GM21619 (cell line): ENCODE measurements around the gene POLR3E.
"Not testable (repeated sequence)": the region's sequence is repeated elsewhere in the genome, so short reads cannot be mapped to it uniquely, and the experiment has no call there.

Experiments used
- ATAC-seq: cut with Tn5 transposase; IDR thresholded peaks from one replicate; pipeline ENCODE4 v1.9.1; 2021; ENCODE audit not compliant: unreplicated experiment

POLR3E gene

DNA sequence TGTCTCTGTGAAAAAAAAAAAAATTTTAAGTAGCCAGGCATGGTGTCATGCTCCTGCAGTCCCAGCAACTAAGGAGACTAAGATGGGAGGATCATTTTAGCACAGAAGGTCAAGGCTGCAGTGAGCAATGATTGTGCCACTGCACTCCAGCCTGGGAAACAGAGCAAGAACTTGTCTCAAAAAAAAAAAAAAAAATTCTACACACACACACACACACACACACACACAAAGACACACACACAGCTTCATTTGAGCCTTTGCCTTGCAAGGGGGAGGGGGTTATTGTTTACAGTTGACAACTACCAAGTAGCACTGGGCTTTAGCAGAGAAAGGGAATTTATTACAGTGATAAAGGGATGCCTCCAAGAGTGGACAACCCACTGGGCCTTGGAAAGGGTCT, 4.9 kb upstream of the POLR3E start:
- no peak for ATAC-seq

GRCh38 chr16:22293137-22294106, 3.8 kb upstream of the POLR3E start:
- ATAC-seq, result no peak

DNA sequence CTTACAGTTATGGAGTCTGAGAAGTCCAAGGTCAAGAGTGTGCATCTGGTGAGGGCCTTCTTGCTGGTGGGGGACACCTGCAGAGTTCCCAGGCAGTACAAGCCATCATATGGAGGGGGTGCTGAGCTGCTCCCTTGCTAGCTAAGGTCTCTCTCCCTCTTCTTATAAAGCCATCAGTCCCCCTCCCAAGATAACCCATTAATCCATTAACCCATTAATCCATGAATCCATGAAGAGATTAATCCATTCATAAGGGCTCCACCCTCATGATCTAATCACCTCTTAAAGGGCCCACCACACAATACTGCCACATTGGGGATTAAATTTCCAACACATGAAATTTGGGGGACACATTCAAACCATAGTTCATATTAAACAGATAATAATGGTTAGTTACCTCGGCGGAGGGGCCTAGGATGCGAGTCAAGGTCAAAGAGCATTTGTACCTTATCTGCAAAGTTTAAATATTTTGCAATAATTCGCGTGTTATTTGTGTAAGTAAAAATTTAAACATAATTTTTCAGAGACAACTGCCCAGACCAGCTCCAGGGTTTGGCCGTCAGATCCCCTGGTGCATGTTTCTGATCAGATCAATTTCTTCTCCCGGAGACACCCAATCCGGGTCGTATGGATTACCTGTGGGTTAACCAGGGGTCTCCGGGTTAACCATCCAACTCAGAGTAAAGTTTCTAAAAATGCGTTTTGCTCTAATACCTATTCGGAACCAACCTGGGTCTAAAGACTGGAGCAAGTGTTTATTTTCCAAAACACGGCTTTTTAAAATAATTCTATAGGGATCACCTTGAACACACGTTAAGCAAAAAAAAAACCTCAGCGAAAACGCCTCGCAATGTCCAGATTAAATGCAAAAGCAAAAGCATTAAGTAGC, 740 bp upstream of the POLR3E start:
- ATAC-seq, result no peak

- ATAC-seq, result peak; percentile 40
These were observed 893 bp downstream of the POLR3E start for GRCh38 chr16:22297871-22298733.

DNA sequence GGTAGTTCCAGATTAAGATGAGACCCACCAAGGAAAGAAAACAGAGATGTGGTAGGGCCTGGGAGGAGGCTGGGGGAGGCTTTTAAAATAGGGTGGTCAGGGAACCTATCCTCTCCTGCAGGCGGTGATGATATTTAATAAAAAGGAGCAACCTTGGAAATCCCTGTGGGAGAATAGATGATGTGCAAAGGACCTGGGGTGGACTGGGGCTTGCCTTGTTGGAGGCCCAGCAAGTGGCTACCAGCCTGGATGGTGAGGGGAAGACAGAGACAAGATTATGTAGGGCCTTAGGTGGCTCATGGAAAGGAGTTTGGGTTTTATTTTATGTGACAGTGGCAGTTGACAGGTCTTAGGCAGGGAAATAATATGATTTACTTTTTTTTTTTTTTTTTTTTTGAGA, 1.8 kb downstream of the POLR3E start:
- no peak for ATAC-seq

GRCh38 chr16:22300427-22301071, 3.3 kb downstream of the POLR3E start:
- no peak for ATAC-seq

DNA sequence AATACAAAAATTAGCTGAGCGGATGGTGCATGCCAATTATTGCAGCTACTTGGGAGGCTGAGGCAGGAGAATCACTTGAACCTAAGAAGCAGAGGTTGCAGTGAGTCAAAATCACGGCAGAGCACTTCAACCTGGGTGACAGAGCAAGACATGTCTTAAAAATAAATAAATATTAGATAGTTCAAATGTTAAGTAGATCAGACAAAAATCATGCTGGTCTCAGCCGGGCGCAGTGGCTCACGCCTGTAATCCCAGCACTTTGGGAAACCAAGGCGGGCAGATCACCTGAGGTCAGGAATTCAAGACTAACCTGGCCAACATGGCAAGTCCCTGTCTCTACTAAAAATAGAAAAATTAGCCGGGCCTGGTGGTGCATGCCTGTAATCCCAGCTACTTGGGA, 4.2 kb downstream of the POLR3E start:
- not testable (repeated sequence) for ATAC-seq

- no peak for ATAC-seq
These were observed 5.7 kb downstream of the POLR3E start for GRCh38 chr16:22302776-22303363.

DNA sequence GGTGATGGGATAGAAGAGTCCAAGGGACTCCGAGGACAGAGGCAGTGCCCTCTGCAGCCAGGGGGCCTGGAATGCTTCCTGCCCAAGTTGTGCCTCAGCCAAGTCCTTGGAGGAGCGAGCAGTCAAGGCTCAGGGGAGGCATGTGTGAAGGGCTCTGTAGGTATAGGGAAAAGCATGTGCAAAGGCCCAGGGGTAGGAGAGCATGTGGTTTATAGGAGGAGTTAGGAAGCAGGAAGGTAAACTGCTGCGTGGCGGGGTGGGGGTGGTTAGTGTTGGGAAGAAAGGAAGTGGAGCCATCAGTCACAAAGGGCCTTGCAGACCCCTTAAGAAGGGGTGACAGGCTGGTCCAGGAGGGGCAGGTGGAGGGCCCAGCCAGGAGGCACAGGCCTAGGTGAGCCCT, 7.2 kb downstream of the POLR3E start:
- ATAC-seq, result no peak

DNA sequence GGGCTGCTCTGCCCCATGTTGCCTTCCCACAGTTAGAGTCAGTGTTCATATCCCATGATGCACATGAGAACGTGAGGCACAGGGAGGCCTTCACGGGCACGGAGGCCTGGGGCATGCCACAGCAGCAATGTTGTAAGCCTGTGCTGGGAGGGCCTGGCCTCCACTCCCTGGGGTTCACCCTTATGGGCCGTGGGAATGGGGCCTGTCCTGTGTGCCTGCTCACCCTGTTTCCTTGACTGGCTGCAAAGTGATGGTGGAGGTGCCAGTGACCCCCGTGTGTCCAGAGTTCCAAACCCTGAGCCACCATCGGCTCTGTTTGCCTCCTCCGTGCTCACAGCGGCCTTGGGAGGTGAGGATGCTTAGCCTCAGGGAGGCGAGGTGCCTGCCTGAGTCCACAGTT, 9.6 kb downstream of the POLR3E start:
- no peak for ATAC-seq

DNA sequence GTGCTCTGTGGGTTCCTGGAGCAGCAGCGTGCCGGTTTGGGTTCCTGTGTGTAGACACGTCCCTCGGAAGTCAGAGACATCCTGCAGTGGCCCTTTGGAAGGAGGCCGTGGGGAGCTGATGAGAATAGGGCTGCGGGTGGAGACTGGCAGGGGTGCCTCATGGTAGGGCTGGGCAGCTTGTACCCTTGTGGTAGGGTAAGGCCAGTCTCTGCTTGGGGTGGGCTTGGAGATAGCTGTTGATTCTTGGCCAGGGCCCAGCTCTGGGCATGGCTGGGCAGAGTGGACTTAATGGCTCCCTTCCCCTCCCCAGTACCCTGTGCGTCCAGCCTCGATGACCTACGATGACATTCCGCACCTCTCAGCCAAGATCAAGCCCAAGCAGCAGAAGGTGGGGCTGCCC, 10.6 kb downstream of the POLR3E start:
- ATAC-seq, result no peak

GRCh38 chr16:22308824-22309520, 11.8 kb downstream of the POLR3E start:
- ATAC-seq, result no peak

GRCh38 chr16:22311520-22311919, 14.3 kb downstream of the POLR3E start:
- ATAC-seq, result no peak

- ATAC-seq, result no peak
These were observed 15.9 kb downstream of the POLR3E start for GRCh38 chr16:22312897-22313781.

- ATAC-seq, result no peak
These were observed 16.8 kb downstream of the POLR3E start for GRCh38 chr16:22313876-22314470.

DNA sequence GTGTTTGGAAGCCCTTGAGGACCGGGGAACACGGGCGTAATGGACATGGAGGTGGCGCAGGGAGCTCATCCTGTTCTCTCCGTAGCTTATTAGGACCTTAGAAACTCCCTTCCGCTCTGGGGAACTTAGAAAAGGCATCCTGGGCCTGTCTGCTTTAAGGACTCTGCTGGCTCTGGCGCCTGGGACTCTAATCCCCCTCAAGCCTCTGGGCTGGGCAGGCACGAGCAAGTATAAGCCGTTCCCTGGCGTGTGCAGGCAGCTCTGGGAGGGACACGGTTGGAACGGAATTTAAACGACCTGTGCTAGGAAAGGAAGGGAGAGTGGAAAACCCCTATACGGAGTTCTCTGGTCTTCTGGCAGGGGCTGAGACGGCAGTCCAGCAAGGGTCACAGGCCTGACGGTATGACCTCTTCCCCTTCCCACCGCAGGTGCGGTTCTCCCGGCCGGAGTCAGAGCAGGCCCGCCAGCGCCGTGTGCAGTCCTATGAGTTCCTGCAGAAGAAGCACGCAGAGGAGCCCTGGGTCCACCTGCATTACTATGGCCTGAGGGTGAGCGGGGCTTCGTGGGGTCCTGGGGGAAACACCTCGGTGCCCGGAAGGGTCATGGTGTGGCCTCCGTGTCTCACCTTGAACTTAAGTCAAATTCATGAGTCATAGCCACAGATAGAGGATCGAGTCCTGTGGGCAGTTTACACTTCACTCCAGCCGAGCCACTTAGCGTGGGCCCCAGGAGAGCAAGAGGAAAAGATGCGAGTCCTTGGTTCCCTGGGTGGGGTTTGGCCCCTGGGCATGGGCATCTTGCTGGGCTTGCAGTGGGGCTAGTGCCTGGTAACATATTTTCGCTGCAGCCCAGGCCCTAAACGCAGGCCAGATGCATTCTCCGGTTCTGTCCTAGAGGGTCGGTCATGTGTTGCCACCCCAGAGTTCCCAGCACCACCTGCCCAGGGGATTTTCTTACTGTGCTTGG, 17.7 kb downstream of the POLR3E start:
- no peak for ATAC-seq

DNA sequence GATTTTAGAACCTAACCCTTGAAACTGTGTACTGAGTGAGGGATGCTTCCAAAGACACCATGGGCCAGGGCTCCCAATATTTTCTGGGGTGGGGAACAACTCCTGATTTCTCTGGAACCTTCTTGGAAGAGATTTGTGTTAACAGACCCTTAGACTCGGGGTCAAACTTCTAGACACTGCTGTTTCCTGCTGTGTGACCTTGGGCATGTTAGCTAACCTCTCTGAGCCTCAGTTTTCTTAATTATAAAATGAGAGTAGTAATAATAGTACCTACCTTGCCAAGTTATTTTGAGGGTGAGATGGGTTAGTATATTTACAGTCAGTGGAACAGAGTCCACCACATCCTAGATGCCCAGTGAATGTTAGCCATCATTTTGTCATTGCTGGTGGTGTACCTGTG, 18.8 kb downstream of the POLR3E start:
- no peak for ATAC-seq
